ENCODE measurements around the gene ENGASE.

ENGASE gene

DNA sequence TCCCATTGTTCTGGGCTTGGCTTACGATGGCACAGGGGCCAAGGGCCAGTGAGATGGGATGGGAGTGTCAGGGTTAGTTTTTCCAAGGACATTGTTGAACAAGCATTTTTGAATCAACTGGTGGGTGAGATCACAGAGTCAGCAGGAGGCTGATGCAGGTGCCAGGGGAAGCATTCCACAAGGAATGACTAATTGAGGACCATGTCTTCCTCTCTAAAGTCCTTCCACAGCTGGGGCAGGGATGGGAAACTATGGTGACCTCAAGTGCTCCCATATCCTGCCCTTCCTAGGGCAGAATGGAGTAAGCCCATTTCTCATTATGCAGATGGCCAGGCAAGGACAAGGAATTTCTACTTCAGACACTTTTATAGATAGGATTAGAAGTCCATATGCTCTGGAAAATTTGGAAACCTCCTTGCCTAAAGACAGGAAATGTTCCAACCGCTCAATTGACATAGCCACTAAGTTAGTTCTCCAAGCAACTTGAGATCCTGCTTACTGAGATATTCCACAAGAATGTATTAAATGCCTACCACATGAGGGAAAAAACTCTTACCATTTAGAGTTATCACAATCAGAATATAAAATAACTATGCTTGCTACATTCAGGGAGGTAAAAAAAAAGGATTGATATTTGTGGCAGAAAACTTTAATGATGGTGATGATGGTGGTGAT is 21.2 kb upstream of the ENGASE start:
- no peak overlapping the region for H3K27ac ChIP-seq (ENCODE audit: low read depth, low read length)
- H3K27me3 ChIP-seq (ENCODE audit: control insufficient read depth in 1 of 2, insufficient read depth in 2 of 2, low read length in 2 of 2), result peaks cover 0 to 2% of the 10 kb centered on the region in 2 donors
- no peak overlapping the region for H3K4me3 ChIP-seq (ENCODE audit: low read depth in 1 of 2, low read length in 2 of 2)
- no peaks in the 10 kb centered on the region for H3K36me3 ChIP-seq (ENCODE audit: control insufficient read depth in 1 of 2, insufficient read depth in 2 of 2, low read length in 2 of 2)
- H3K9me3 ChIP-seq (ENCODE audit: control insufficient read depth in 1 of 2, low read length in 2 of 2), result no peaks in the 10 kb centered on the region
- no peak overlapping the region for H3K9ac ChIP-seq (ENCODE audit: low read depth in 1 of 2, low read length in 2 of 2)
- H3K4me1 ChIP-seq (ENCODE audit: control insufficient read depth in 1 of 2, insufficient read depth in 2 of 2, low read length in 2 of 2), result no peaks in the 10 kb centered on the region

DNA sequence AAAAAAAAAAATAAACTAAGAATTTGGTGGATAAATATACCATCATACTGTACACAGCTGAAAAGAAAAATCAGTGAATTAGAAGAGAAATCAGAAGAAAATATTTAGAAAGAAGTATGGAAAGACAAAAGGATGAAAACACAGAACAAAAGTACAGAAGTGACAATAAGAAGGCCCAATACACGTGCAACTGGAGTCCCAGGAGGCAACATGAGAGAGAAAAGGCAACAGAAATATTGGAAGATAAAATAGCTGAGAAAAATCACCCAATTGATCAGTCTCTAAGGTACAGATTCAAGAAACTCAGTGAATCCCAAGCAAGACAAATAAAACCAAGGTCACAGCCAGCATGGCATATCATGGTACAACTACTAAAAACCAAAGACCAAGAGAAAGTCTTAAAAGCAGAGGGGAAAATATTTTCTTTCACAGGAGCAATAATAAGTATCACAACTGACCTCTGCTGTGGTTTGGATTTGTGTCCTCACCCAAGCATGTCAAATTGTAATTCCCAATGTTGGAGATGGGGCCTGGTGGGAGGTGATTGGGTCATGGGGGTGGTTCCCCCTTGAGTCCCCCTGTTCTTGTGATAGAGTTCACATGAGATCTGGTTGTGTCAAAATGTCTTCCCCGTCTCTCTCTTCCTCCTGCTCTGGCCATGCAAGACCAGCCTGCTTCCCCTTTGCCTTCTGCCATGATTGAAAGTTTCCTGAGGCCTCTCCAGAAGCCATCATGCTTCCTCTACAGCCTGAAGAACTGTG is 20.2 kb upstream of the ENGASE start:
- no peak overlapping the region for H3K4me3 ChIP-seq (ENCODE audit: low read depth in 1 of 2, low read length in 2 of 2)
- no peak overlapping the region for H3K9ac ChIP-seq (ENCODE audit: low read depth in 1 of 2, low read length in 2 of 2)
- no peaks in the 10 kb centered on the region for H3K4me1 ChIP-seq (ENCODE audit: control insufficient read depth in 1 of 2, insufficient read depth in 2 of 2, low read length in 2 of 2)
- no peaks in the 10 kb centered on the region for H3K36me3 ChIP-seq (ENCODE audit: control insufficient read depth in 1 of 2, insufficient read depth in 2 of 2, low read length in 2 of 2)
- H3K27me3 ChIP-seq (ENCODE audit: control insufficient read depth in 1 of 2, insufficient read depth in 2 of 2, low read length in 2 of 2), result peaks cover 0 to 2% of the 10 kb centered on the region in 2 donors
- H3K27ac ChIP-seq (ENCODE audit: low read depth, low read length), result no peak overlapping the region
- no peaks in the 10 kb centered on the region for H3K9me3 ChIP-seq (ENCODE audit: control insufficient read depth in 1 of 2, low read length in 2 of 2)

- H3K4me1 ChIP-seq (ENCODE audit: control insufficient read depth in 1 of 2, insufficient read depth in 2 of 2, low read length in 2 of 2), result no peaks in the 10 kb centered on the region
- no peaks in the 10 kb centered on the region for H3K9me3 ChIP-seq (ENCODE audit: control insufficient read depth in 1 of 2, low read length in 2 of 2)
- no peaks in the 10 kb centered on the region for H3K36me3 ChIP-seq (ENCODE audit: control insufficient read depth in 1 of 2, insufficient read depth in 2 of 2, low read length in 2 of 2)
- peaks cover 0 to 2% of the 10 kb centered on the region in 2 donors for H3K27me3 ChIP-seq (ENCODE audit: control insufficient read depth in 1 of 2, insufficient read depth in 2 of 2, low read length in 2 of 2)
- H3K4me3 ChIP-seq (ENCODE audit: low read depth in 1 of 2, low read length in 2 of 2), result no peak overlapping the region
- no peak overlapping the region for H3K9ac ChIP-seq (ENCODE audit: low read depth in 1 of 2, low read length in 2 of 2)
- H3K27ac ChIP-seq (ENCODE audit: low read depth, low read length), result no peak overlapping the region
These were observed 19.4 kb upstream of the ENGASE start for GRCh38 chr17:79055197-79055596.

GRCh38 chr17:79057737-79058385 is 16.8 kb upstream of the ENGASE start:
- H3K9me3 ChIP-seq (ENCODE audit: control insufficient read depth in 1 of 2, low read length in 2 of 2), result no peaks in the 10 kb centered on the region
- H3K4me3 ChIP-seq (ENCODE audit: low read depth in 1 of 2, low read length in 2 of 2), result no peak overlapping the region
- no peak overlapping the region for H3K27ac ChIP-seq (ENCODE audit: low read depth, low read length)
- H3K36me3 ChIP-seq (ENCODE audit: control insufficient read depth in 1 of 2, insufficient read depth in 2 of 2, low read length in 2 of 2), result no peaks in the 10 kb centered on the region
- H3K9ac ChIP-seq (ENCODE audit: low read depth in 1 of 2, low read length in 2 of 2), result no peak overlapping the region
- no peaks in the 10 kb centered on the region for H3K27me3 ChIP-seq (ENCODE audit: control insufficient read depth in 1 of 2, insufficient read depth in 2 of 2, low read length in 2 of 2)
- no peaks in the 10 kb centered on the region for H3K4me1 ChIP-seq (ENCODE audit: control insufficient read depth in 1 of 2, insufficient read depth in 2 of 2, low read length in 2 of 2)

DNA sequence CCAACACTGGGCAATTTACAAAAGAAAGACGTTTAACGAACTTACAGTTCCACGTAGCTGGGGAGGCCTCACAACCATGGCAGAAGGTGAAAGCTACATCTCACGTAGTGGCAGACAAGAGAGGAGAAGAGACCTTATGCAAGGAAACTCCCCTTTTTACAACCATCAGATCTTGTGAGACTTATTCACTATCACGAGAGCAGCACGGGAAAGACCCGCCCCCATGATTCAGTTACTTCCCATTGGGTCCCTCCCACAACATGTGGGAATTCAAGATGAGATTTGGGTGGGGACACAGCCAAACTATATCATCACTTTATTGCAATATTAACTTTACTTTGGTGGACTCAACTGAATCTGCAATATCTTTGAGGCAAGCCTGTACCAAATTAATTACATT is 11.9 kb upstream of the ENGASE start:
- Histone ChIP-seq H3K36me3 (ENCODE audit: control insufficient read depth in 1 of 2, insufficient read depth in 2 of 2, low read length in 2 of 2) (no peaks in the 10 kb centered on the region), H3K9ac (ENCODE audit: low read depth in 1 of 2, low read length in 2 of 2) (no peak overlapping the region)

DNA sequence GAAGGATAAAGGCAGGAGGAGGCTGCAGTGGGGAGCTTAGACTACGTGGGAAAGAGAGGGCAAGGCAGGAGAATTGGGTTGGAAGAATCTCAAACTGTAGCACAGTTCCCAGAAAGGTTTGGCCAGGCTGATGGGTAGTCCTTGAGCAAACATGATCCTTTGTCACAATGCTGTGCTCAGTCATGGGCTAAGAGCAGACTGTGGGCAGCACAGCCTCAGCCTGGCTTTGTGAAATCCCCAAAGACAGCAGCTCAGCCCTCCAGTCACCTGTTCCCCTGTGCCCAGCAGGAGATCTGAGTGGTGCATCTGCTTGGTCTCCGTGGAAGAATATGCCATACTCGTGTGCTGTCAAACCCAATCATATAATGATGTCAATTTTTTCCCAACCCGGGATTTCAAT is 10.6 kb upstream of the ENGASE start:
- Histone ChIP-seq H3K9me3 (ENCODE audit: control insufficient read depth in 1 of 2, low read length in 2 of 2) (no peaks in the 10 kb centered on the region), H3K27ac (ENCODE audit: low read depth, low read length) (no peak overlapping the region), H3K36me3 (ENCODE audit: control insufficient read depth in 1 of 2, insufficient read depth in 2 of 2, low read length in 2 of 2) (no peaks in the 10 kb centered on the region), H3K9ac (ENCODE audit: low read depth in 1 of 2, low read length in 2 of 2) (no peak overlapping the region), H3K27me3 (ENCODE audit: control insufficient read depth in 1 of 2, insufficient read depth in 2 of 2, low read length in 2 of 2) (no peaks in the 10 kb centered on the region), H3K4me1 (ENCODE audit: control insufficient read depth in 1 of 2, insufficient read depth in 2 of 2, low read length in 2 of 2) (no peaks in the 10 kb centered on the region), H3K4me3 (ENCODE audit: low read depth in 1 of 2, low read length in 2 of 2) (no peak overlapping the region)

More for the DNA sequence above, 11.9 kb upstream of the ENGASE start:
- no peak overlapping the region for H3K4me3 ChIP-seq (ENCODE audit: low read depth in 1 of 2, low read length in 2 of 2)
- no peak overlapping the region for H3K27ac ChIP-seq (ENCODE audit: low read depth, low read length)
- no peaks in the 10 kb centered on the region for H3K27me3 ChIP-seq (ENCODE audit: control insufficient read depth in 1 of 2, insufficient read depth in 2 of 2, low read length in 2 of 2)
- no peaks in the 10 kb centered on the region for H3K9me3 ChIP-seq (ENCODE audit: control insufficient read depth in 1 of 2, low read length in 2 of 2)
- H3K4me1 ChIP-seq (ENCODE audit: control insufficient read depth in 1 of 2, insufficient read depth in 2 of 2, low read length in 2 of 2), result no peaks in the 10 kb centered on the region

DNA sequence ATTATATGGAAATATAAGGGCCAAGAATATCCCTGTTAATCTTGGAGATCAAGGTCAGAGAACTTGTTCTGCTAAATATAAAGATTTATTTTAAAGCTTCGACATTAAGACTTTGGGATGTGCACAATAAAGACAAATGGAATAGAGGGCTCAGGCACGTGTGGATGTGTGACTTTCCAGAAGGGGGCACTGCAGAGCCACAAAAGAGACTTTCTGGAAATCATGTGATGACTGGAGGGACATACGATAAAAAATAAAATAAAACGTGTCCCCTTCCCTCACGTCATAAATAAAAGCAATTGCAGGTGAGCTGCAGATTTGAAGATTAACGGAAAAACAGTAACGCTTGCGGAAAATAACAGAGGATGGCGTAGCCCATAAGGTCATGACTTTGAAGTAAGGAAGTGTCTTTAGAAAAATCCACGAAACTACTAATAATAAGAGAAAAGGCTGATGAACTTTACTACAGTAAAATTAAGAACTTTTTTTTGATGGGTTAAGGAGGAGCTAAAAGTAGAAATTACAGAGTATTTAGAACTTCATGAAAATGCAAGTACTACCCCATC is 9.4 kb upstream of the ENGASE start:
- H3K9me3 ChIP-seq (ENCODE audit: control insufficient read depth in 1 of 2, low read length in 2 of 2), result no peaks in the 10 kb centered on the region
- no peaks in the 10 kb centered on the region for H3K27me3 ChIP-seq (ENCODE audit: control insufficient read depth in 1 of 2, insufficient read depth in 2 of 2, low read length in 2 of 2)
- H3K36me3 ChIP-seq (ENCODE audit: control insufficient read depth in 1 of 2, insufficient read depth in 2 of 2, low read length in 2 of 2), result no peaks in the 10 kb centered on the region
- H3K4me3 ChIP-seq (ENCODE audit: low read depth in 1 of 2, low read length in 2 of 2), result no peak overlapping the region
- H3K9ac ChIP-seq (ENCODE audit: low read depth in 1 of 2, low read length in 2 of 2), result no peak overlapping the region
- H3K4me1 ChIP-seq (ENCODE audit: control insufficient read depth in 1 of 2, insufficient read depth in 2 of 2, low read length in 2 of 2), result no peaks in the 10 kb centered on the region
- H3K27ac ChIP-seq (ENCODE audit: low read depth, low read length), result no peak overlapping the region

- Histone ChIP-seq H3K9me3 (ENCODE audit: control insufficient read depth in 1 of 2, low read length in 2 of 2) (no peaks in the 10 kb centered on the region), H3K4me1 (ENCODE audit: control insufficient read depth in 1 of 2, insufficient read depth in 2 of 2, low read length in 2 of 2) (no peaks in the 10 kb centered on the region), H3K27me3 (ENCODE audit: control insufficient read depth in 1 of 2, insufficient read depth in 2 of 2, low read length in 2 of 2) (no peaks in the 10 kb centered on the region), H3K27ac (ENCODE audit: low read depth, low read length) (no peak overlapping the region), H3K36me3 (ENCODE audit: control insufficient read depth in 1 of 2, insufficient read depth in 2 of 2, low read length in 2 of 2) (no peaks in the 10 kb centered on the region), H3K4me3 (ENCODE audit: low read depth in 1 of 2, low read length in 2 of 2) (no peak overlapping the region), H3K9ac (ENCODE audit: low read depth in 1 of 2, low read length in 2 of 2) (no peak overlapping the region)
These were observed 7.7 kb upstream of the ENGASE start for GRCh38 chr17:79066963-79067362.

GRCh38 chr17:79070266-79070880 is 4.3 kb upstream of the ENGASE start:
- H3K4me3 ChIP-seq (ENCODE audit: low read depth in 1 of 2, low read length in 2 of 2), result no peak overlapping the region
- no peak overlapping the region for H3K9ac ChIP-seq (ENCODE audit: low read depth in 1 of 2, low read length in 2 of 2)
- H3K27ac ChIP-seq (ENCODE audit: low read depth, low read length), result no peak overlapping the region

More at GRCh38 chr17:79070266-79070880, 4.3 kb upstream of the ENGASE start:
- Histone ChIP-seq H3K4me1 (ENCODE audit: control insufficient read depth in 1 of 2, insufficient read depth in 2 of 2, low read length in 2 of 2) (peaks cover 20 to 24% of the 10 kb centered on the region in 2 donors), H3K36me3 (ENCODE audit: control insufficient read depth in 1 of 2, insufficient read depth in 2 of 2, low read length in 2 of 2) (no peaks in the 10 kb centered on the region), H3K27me3 (ENCODE audit: control insufficient read depth in 1 of 2, insufficient read depth in 2 of 2, low read length in 2 of 2) (no peaks in the 10 kb centered on the region), H3K9me3 (ENCODE audit: control insufficient read depth in 1 of 2, low read length in 2 of 2) (no peaks in the 10 kb centered on the region)

Data from duodenal mucosa (tissue), 2 donors.